ENCODE results near the gene ZNF142. TPM values are rescaled to one million over a fixed set of nuclear protein-coding genes. Genes with fewer than 3 reads are reported as not detected.
A peak's percentile ranks its signal among the peaks of the same experiment; 100 is the strongest.

ZNF142 gene
- total and polyA plus RNA-seq, 11 donors: 10.4 to 46.0 (median 21.3) TPM

DNA sequence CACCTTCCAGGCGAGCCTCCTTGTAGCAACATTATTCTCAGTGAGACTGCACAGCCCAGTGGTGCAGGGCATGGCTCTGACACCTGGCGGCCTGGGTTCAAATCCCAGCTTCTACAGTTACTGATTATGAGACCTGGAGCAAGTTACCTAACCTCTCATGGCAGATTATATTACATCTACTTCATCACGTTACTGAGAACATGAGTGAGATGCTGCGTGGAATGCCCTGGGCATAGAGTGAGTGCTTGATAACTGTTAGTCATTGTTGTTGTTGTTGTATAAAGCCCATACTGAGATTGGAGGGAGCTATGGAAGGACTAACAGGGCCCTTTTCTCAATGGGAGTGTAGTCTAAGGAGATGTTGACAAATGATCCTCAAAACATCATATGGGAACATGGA lies 33.1 kb downstream of the ZNF142 start:
- Histone ChIP-seq H3K4me3 (no peak overlapping the region), H3K27ac (no peak overlapping the region), H3K27me3 (no peaks in the 10 kb centered on the region), H3K36me3 (no peaks in the 10 kb centered on the region), H3K9me3 (no peaks in the 10 kb centered on the region), H3K4me1 (peaks cover 0 to 19% (median 0%) of the 10 kb centered on the region in 12 donors)
- DNase-seq (no peak), ATAC-seq (no peak)
- intact Hi-C loops (cut with DNase I): no loop called here
- TF ChIP-seq, protein P1, sequence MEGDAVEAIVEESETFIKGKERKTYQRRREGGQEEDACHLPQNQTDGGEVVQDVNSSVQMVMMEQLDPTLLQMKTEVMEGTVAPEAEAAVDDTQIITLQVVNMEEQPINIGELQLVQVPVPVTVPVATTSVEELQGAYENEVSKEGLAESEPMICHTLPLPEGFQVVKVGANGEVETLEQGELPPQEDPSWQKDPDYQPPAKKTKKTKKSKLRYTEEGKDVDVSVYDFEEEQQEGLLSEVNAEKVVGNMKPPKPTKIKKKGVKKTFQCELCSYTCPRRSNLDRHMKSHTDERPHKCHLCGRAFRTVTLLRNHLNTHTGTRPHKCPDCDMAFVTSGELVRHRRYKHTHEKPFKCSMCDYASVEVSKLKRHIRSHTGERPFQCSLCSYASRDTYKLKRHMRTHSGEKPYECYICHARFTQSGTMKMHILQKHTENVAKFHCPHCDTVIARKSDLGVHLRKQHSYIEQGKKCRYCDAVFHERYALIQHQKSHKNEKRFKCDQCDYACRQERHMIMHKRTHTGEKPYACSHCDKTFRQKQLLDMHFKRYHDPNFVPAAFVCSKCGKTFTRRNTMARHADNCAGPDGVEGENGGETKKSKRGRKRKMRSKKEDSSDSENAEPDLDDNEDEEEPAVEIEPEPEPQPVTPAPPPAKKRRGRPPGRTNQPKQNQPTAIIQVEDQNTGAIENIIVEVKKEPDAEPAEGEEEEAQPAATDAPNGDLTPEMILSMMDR (IDR thresholded peaks at IDR 0.05): no peak
- TF ChIP-seq POLR2A (IDR thresholded peaks at IDR 0.05): no peak
- WGBS, 4 donors: 90 to 94% (median 92%) methylated on average over 4 of the region's 4 CpGs

DNA sequence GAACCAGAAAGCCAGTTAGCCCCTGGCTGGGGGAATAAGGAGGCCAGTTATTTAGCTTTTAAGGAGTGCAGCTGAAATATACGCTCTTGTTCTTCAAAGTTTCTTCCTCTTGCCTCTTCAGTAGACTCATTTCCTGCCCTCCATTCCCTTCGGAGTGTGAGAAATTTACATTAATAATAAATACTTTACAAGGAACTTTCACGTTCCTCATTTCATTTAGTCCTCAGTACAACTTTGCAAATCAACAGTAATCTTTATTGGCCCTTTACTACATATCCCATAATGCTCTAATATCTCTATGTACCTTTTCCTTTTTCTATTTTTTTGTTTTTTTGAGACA lies 36.1 kb downstream of the ZNF142 start:
- Histone ChIP-seq H3K9me3 (no peaks in the 10 kb centered on the region), H3K36me3 (no peaks in the 10 kb centered on the region), H3K27ac (peak overlapping the region in 1 of 12 donors; percentile 75), H3K4me1 (peaks cover 0 to 19% (median 0%) of the 10 kb centered on the region in 12 donors), H3K27me3 (no peaks in the 10 kb centered on the region), H3K4me3 (no peak overlapping the region)
- 53 to 69% (median 63%) methylated on average over 3 of the region's 3 CpGs for WGBS, 4 donors
- TF ChIP-seq, protein P1 (IDR thresholded peaks at IDR 0.05): no peak
- no peak for TF ChIP-seq POLR2A (IDR thresholded peaks at IDR 0.05)
- no peak for DNase-seq
- intact Hi-C loops (cut with DNase I): no loop called here
- no peak for ATAC-seq

DNA sequence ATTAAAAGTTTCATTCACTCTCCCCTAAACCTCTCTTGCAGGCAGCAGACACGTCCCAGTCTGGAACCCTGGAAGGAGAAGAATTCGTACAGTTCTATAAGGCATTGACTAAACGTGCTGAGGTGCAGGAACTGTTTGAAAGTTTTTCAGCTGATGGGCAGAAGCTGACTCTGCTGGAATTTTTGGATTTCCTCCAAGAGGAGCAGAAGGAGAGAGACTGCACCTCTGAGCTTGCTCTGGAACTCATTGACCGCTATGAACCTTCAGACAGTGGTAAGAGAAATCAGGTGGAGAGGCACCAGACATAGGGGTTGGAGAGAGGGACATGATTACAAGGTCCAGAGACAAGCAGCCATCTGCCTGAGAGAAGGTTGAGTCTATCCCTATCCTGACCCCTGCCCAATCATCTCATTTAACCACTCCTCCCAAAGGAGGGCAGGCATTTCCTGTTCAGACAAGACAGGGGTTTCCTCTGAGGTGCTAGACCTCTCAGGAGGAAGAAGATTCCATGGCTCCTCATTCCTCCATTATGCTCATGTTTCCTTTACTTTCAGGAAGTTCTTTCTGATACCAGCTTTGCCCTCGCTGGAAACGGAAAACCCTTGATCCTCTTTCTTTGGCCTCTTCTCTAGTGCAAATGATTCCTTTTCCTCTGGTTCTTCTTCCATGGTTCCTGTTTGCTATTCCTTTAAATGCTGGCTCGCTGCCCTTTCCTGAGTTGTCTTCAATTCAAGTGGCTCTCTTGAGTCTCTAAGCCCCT lies 36.6 kb downstream of the ZNF142 start:
- peaks cover 0 to 19% (median 0%) of the 10 kb centered on the region in 12 donors for H3K4me1 ChIP-seq
- DNase-seq (no peak), ATAC-seq (peak in 3 of 4 donors; percentile 11 to 77 (median 53))
- intact Hi-C loops (cut with DNase I): no loop called here
- H3K27me3 ChIP-seq: no peaks in the 10 kb centered on the region
- WGBS, 4 donors: 45 to 48% (median 46%) methylated on average over 7 of the region's 7 CpGs
- H3K4me3 ChIP-seq: no peak overlapping the region
- H3K27ac ChIP-seq: peak overlapping the region in 1 of 12 donors; percentile 75
- H3K9me3 ChIP-seq: no peaks in the 10 kb centered on the region
- no peaks in the 10 kb centered on the region for H3K36me3 ChIP-seq
- TF ChIP-seq, protein P1 (IDR thresholded peaks at IDR 0.05): no peak
- TF ChIP-seq POLR2A (IDR thresholded peaks at IDR 0.05): no peak

DNA sequence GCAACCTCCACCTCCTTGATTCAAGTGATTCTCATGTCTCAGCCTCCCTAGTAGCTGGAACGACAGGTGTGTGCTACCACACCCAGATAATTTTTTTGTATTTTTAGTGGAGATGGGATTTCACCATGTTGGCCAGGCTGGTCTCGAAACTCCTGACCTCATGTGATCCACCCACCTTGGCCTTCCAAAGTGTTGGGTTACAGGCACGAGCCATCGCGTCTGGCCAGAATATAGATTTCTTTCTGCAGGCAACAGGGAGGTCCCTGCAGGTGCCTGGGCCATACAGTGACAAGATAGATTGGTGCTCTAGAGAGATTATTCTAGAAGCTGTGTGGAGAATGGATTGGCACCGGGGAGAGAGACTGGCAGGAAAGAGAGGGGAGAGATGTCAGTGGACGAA lies 38.4 kb downstream of the ZNF142 start:
- Histone ChIP-seq H3K27ac (no peak overlapping the region), H3K27me3 (no peaks in the 10 kb centered on the region), H3K36me3 (no peaks in the 10 kb centered on the region), H3K9me3 (no peaks in the 10 kb centered on the region), H3K4me1 (peaks cover 0 to 19% (median 0%) of the 10 kb centered on the region in 12 donors), H3K4me3 (no peak overlapping the region)
- intact Hi-C loops (cut with DNase I): no loop called here
- WGBS, 4 donors: 80 to 82% (median 81%) methylated on average over 7 of the region's 7 CpGs
- TF ChIP-seq POLR2A (IDR thresholded peaks at IDR 0.05): no peak
- TF ChIP-seq, protein P1 (IDR thresholded peaks at IDR 0.05): no peak
- no peak for ATAC-seq
- DNase-seq: no peak

Measured in heart left ventricle (tissue), 16 donors.